ENCODE measurements around the gene KIAA2012. TPM values are rescaled to one million over a fixed set of nuclear protein-coding genes. Genes with fewer than 3 reads are reported as not detected.

Gene KIAA2012
- total and polyA plus RNA-seq, 2 donors (not counting 1 experiment from before 2014, with no cell fraction given) = not detected

GRCh38 chr2:202171241-202171825, 98.3 kb downstream of the KIAA2012 start:
- 11% methylated on average over 29 of the region's 32 CpGs for WGBS (ENCODE audit: insufficient coverage)
- POLR2A ChIA-PET = no interaction called here
- no peaks in the 10 kb centered on the region for H3K9me3 ChIP-seq (ENCODE audit: control extremely low read depth in 1 of 3, control insufficient read depth in 2 of 3, insufficient read depth in 1 of 3, low read length in 2 of 3)
- no peak overlapping the region for H3K27ac ChIP-seq (ENCODE audit: low read length in 2 of 2)
- H3K9ac ChIP-seq (ENCODE audit: low read length) = no peak overlapping the region
- H3K9me3 Mint-ChIP-seq (ENCODE audit: insufficient read depth) = no peaks in the 10 kb centered on the region
- H4K20me1 ChIP-seq (ENCODE audit: control insufficient read depth, insufficient read depth, low read length, poor library complexity, severe bottlenecking) = no peaks in the 10 kb centered on the region
- H3K36me3 ChIP-seq (replicated peaks in 1 of 2; ENCODE audit: control extremely low read depth in 1 of 2, control insufficient read depth in 1 of 2, extremely low read depth in 1 of 2, insufficient read depth in 2 of 2, low read length in 1 of 2) = no peaks in the 10 kb centered on the region
- no peak overlapping the region for H3K4me3 Mint-ChIP-seq
- no peak overlapping the region for H3K4me3 ChIP-seq (ENCODE audit: control extremely low read depth in 1 of 5, extremely low read depth in 1 of 5, insufficient read depth in 1 of 5, low read depth in 2 of 5, low read length in 4 of 5)
- H3K79me2 ChIP-seq (ENCODE audit: control insufficient read depth, insufficient read depth, low read length) = no peaks in the 10 kb centered on the region
- ATAC-seq (ENCODE audit: low read depth) (no peak), DNase-seq (peak; percentile 27)
- peak overlapping the region; percentile 70 for H2AFZ ChIP-seq (ENCODE audit: insufficient read depth, low read depth, low read length, poor library complexity, severe bottlenecking)
- peaks cover 4% of the 10 kb centered on the region for H3K27me3 Mint-ChIP-seq
- H3K4me1 ChIP-seq (ENCODE audit: control insufficient read depth in 2 of 2, insufficient read depth in 2 of 2, low read length in 2 of 2) = peaks cover 15 to 16% of the 10 kb centered on the region in 2 donors
- TF ChIP-seq, protein P1, sequence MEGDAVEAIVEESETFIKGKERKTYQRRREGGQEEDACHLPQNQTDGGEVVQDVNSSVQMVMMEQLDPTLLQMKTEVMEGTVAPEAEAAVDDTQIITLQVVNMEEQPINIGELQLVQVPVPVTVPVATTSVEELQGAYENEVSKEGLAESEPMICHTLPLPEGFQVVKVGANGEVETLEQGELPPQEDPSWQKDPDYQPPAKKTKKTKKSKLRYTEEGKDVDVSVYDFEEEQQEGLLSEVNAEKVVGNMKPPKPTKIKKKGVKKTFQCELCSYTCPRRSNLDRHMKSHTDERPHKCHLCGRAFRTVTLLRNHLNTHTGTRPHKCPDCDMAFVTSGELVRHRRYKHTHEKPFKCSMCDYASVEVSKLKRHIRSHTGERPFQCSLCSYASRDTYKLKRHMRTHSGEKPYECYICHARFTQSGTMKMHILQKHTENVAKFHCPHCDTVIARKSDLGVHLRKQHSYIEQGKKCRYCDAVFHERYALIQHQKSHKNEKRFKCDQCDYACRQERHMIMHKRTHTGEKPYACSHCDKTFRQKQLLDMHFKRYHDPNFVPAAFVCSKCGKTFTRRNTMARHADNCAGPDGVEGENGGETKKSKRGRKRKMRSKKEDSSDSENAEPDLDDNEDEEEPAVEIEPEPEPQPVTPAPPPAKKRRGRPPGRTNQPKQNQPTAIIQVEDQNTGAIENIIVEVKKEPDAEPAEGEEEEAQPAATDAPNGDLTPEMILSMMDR (IDR thresholded peaks at IDR 0.05) = no peak
- no peak for TF ChIP-seq EZH2 (IDR thresholded peaks at IDR 0.05; ENCODE audit: borderline replicate concordance, insufficient read depth, low read depth, low read length, poor library complexity, severe bottlenecking)
- intact Hi-C loops (cut with micrococcal nuclease) = no loop called here
- no peak overlapping the region for H3K27ac Mint-ChIP-seq
- peaks cover 0 to 3% (median 0%) of the 10 kb centered on the region in 4 experiments for H3K27me3 ChIP-seq (replicated peaks in 1 of 4; ENCODE audit: control extremely low read depth in 1 of 4, control insufficient read depth in 3 of 4, insufficient read depth in 4 of 4, low read length in 3 of 4)
- peak overlapping the region; percentile 62 for H3K4me2 ChIP-seq (replicated peaks; ENCODE audit: low read depth, low read length, poor library complexity, severe bottlenecking)
- peaks cover 15% of the 10 kb centered on the region for H3K4me1 Mint-ChIP-seq
- CTCF ChIA-PET = interaction anchor here (1.4 to 2.5 kb wide), 2 partner anchors 8 to 311 kb away, joined by 3 to 15 read pairs; no protein-coding TSS in a partner anchor

DNA sequence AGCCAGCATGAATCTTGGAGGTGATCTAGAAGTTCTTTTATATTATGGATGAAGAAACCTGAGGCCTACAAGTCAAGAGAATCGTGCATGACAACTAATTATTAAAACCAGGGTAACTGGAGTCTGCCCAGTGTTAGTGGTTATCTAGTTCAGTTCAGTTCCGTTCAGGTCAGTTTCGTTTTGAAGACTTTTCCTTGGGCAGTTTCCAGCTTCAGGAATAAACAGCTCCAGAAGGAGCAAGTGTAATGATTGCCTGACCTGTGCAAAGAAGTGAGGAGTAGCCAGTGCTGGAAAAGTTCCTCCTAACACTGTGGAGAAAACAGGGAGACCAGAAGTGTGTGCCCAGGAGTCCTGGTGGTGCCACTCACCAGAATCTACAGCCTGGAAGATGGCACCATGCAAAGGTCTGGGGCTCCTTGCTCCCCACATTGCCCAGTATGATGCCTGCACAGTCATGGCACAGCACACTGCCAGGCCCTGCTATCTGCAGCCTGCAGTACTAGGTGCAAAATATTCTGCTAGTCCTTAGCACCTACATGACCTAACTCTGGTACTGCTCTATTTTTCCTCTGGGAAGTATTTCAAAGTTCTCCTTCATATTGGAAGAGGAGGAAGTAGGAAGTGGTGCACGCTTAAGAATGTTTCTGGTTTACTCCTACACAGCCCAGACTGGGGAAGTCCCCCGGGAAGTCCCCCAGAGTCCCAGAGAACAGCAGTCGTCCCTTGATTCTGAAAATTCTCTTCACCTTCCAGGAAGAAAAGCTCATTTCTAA, 99.6 kb downstream of the KIAA2012 start:
- no peak overlapping the region for H3K9ac ChIP-seq (ENCODE audit: low read length)
- Mint-ChIP-seq H3K9me3 (ENCODE audit: insufficient read depth) (no peaks in the 10 kb centered on the region), H3K27ac (no peak overlapping the region), H3K27me3 (peaks cover 4% of the 10 kb centered on the region), H3K4me1 (peaks cover 15% of the 10 kb centered on the region), H3K4me3 (peak overlapping the region; percentile 19)
- no peak overlapping the region for H3K4me3 ChIP-seq (ENCODE audit: control extremely low read depth in 1 of 5, extremely low read depth in 1 of 5, insufficient read depth in 1 of 5, low read depth in 2 of 5, low read length in 4 of 5)
- H3K27me3 ChIP-seq (replicated peaks in 1 of 4; ENCODE audit: control extremely low read depth in 1 of 4, control insufficient read depth in 3 of 4, insufficient read depth in 4 of 4, low read length in 3 of 4) = peaks cover 0 to 3% (median 0%) of the 10 kb centered on the region in 4 experiments
- DNase-seq (peak; percentile 33), ATAC-seq (ENCODE audit: low read depth) (peak; percentile 41)
- H4K20me1 ChIP-seq (ENCODE audit: control insufficient read depth, insufficient read depth, low read length, poor library complexity, severe bottlenecking) = no peaks in the 10 kb centered on the region
- no peaks in the 10 kb centered on the region for H3K79me2 ChIP-seq (ENCODE audit: control insufficient read depth, insufficient read depth, low read length)
- no peak overlapping the region for H3K27ac ChIP-seq (ENCODE audit: low read length in 2 of 2)
- POLR2A ChIA-PET = no interaction called here
- no peaks in the 10 kb centered on the region for H3K36me3 ChIP-seq (replicated peaks in 1 of 2; ENCODE audit: control extremely low read depth in 1 of 2, control insufficient read depth in 1 of 2, extremely low read depth in 1 of 2, insufficient read depth in 2 of 2, low read length in 1 of 2)
- peaks cover 15 to 16% of the 10 kb centered on the region in 2 donors for H3K4me1 ChIP-seq (ENCODE audit: control insufficient read depth in 2 of 2, insufficient read depth in 2 of 2, low read length in 2 of 2)
- H3K9me3 ChIP-seq (ENCODE audit: control extremely low read depth in 1 of 3, control insufficient read depth in 2 of 3, insufficient read depth in 1 of 3, low read length in 2 of 3) = no peaks in the 10 kb centered on the region
- no peak overlapping the region for H2AFZ ChIP-seq (ENCODE audit: insufficient read depth, low read depth, low read length, poor library complexity, severe bottlenecking)
- CTCF ChIA-PET = interaction anchor here (2.5 kb wide), 1 partner anchor 312 kb away, joined by 15 read pairs; no protein-coding TSS in a partner anchor
- peak overlapping the region; percentile 2 for H3K4me2 ChIP-seq (replicated peaks; ENCODE audit: low read depth, low read length, poor library complexity, severe bottlenecking)
- intact Hi-C loops (cut with micrococcal nuclease) = no loop called here
- 90% methylated on average over 2 of the region's 6 CpGs for WGBS (ENCODE audit: insufficient coverage)
- TF ChIP-seq, protein P1 (IDR thresholded peaks at IDR 0.05) = no peak
- TF ChIP-seq EZH2 (IDR thresholded peaks at IDR 0.05; ENCODE audit: borderline replicate concordance, insufficient read depth, low read depth, low read length, poor library complexity, severe bottlenecking) = no peak

Data from B cell (primary cell).